BE2C (cell line): ENCODE results near the gene RHOC.

ENCODE experiments used
- DNase-seq: peaks from one replicate; pipeline ENCODE4 v3.0.0-alpha.2; 2020
- H3K27me3 ChIP-seq: fragments of 250-450 bp; sonication (Bioruptor Pico); 2 replicates; pipeline ENCODE4 v1.5.1; 2020; ENCODE audit warnings: mild to moderate bottlenecking
- H3K36me3 ChIP-seq: fragments of 250-450 bp; sonication (Bioruptor Pico); 2 replicates; pipeline ENCODE4 v1.5.1; 2020; ENCODE audit warnings: mild to moderate bottlenecking
- H3K4me1 ChIP-seq: fragments of 250-450 bp; sonication (Bioruptor Pico); 2 replicates; pipeline ENCODE4 v1.5.1; 2020
- H3K4me3 ChIP-seq: 2 replicates; pipeline ENCODE4 v1.5.1; 2011; ENCODE audit warnings: low read depth, low read length
- H3K9me3 ChIP-seq: fragments of 250-450 bp; sonication (Bioruptor Pico); 2 replicates; pipeline ENCODE4 v1.5.1; 2020
- TF ChIP-seq, protein P1 (sequence below): IDR thresholded peaks from 2 replicates; pipeline ENCODE4 v1.5.1; 2012; ENCODE audit warnings: mild to moderate bottlenecking, low read depth, low read length

RHOC gene

DNA sequence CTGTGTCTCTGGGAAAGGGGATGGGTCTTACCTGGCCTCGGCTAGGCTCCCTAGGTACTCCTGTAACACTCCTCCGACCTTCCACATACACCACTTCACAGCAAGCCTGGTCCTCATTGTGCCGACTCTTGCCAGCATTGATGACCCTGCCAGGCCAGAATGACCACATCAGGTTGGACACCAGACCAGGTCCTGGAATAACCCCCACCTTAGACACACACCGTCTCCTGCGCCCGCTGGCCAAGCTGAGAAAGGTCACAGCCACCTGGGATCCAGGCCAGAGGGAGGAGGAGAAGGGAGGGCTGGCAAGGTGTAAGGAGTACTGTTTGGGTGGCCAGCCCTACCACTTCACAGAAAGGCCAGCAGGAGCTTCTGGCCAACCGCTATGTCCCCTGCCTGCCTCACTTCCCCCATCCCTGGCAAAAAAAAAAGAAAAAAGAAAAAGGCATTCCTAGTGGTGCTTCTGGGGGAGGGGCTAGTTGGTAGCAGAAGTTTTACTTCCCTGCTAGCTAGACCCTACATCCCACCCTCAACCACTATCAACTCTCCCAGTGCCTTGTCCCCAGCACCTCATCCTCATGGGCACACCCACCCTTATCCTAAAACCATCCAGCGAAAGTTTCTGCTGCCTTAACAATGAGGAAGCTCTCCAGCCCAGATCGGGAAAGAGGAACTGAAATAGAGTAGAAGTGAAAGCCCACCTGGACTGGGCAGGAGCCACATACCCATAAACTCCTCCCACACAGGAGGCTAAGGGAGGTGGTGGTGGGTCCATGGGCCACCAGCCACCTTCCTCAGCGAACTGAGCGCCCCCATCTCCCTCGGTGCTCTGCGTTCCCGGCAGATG, 6.8 kb upstream of the RHOC start:
- no peaks in the 10 kb centered on the region for H3K36me3 ChIP-seq
- H3K27me3 ChIP-seq: peaks cover 12% of the 10 kb centered on the region
- H3K9me3 ChIP-seq: no peaks in the 10 kb centered on the region; the same call in 1 of the 2 replicates
- no peak for DNase-seq
- no peak overlapping the region for H3K4me3 ChIP-seq
- TF ChIP-seq, protein P1, sequence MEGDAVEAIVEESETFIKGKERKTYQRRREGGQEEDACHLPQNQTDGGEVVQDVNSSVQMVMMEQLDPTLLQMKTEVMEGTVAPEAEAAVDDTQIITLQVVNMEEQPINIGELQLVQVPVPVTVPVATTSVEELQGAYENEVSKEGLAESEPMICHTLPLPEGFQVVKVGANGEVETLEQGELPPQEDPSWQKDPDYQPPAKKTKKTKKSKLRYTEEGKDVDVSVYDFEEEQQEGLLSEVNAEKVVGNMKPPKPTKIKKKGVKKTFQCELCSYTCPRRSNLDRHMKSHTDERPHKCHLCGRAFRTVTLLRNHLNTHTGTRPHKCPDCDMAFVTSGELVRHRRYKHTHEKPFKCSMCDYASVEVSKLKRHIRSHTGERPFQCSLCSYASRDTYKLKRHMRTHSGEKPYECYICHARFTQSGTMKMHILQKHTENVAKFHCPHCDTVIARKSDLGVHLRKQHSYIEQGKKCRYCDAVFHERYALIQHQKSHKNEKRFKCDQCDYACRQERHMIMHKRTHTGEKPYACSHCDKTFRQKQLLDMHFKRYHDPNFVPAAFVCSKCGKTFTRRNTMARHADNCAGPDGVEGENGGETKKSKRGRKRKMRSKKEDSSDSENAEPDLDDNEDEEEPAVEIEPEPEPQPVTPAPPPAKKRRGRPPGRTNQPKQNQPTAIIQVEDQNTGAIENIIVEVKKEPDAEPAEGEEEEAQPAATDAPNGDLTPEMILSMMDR: no peak
- H3K4me1 ChIP-seq: peaks cover 9% of the 10 kb centered on the region

DNA sequence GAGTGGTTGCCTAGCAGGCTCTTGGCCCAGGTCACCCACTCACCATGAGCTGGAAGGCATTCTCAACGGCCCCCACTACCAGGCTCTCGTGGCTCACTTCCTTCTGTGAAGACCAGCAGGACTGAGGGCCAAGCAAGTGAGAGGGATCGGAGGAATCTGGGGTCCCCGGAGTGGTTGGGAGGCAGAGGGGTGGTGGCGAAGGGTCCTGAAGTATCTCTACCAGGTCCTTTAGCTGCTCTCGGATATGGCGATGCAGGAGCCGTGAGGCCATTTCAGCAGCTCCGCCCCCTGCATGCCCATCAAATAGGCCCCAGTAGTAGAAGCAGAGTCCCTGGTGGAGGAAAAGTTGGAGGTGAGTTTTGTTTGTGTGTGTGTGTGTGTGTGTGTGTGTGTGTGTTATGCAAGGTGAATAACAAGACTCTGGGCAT, 5.8 kb upstream of the RHOC start:
- Histone ChIP-seq H3K4me3 (no peak overlapping the region), H3K36me3 (no peaks in the 10 kb centered on the region), H3K9me3 (no peaks in the 10 kb centered on the region; the same call in 1 of the 2 replicates), H3K27me3 (peaks cover 12% of the 10 kb centered on the region), H3K4me1 (peaks cover 9% of the 10 kb centered on the region)
- TF ChIP-seq, protein P1: no peak
- no peak for DNase-seq

DNA sequence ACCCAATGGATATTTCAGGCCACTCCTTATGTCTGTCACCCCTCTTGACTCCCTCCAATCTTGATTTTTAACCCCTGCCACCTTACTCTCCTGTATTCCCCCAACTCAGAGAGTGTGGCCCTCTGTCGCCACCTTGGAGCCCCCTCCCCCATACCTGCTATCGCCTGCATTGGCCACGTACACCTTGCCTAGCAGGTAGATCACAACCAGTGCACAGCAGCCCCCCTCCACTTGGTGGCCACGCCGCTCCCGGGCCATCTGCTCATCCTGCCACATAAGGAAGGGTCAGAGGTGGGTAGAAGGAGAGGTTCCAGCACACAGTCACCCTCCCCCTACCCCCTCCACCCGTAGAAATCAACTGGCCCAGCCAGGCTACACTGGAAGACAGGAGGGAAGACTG, 5.3 kb upstream of the RHOC start:
- no peaks in the 10 kb centered on the region; the same call in 1 of the 2 replicates for H3K9me3 ChIP-seq

GRCh38 chr1:112711670-112712069, 4.7 kb upstream of the RHOC start:
- H3K36me3 ChIP-seq: no peaks in the 10 kb centered on the region
- no peak overlapping the region for H3K4me3 ChIP-seq
- H3K27me3 ChIP-seq: peaks cover 12% of the 10 kb centered on the region

More for the DNA sequence above, 5.3 kb upstream of the RHOC start:
- Histone ChIP-seq H3K4me1 (peaks cover 9% of the 10 kb centered on the region), H3K36me3 (no peaks in the 10 kb centered on the region), H3K4me3 (no peak overlapping the region), H3K27me3 (peaks cover 12% of the 10 kb centered on the region)
- DNase-seq: no peak
- TF ChIP-seq, protein P1: no peak

DNA sequence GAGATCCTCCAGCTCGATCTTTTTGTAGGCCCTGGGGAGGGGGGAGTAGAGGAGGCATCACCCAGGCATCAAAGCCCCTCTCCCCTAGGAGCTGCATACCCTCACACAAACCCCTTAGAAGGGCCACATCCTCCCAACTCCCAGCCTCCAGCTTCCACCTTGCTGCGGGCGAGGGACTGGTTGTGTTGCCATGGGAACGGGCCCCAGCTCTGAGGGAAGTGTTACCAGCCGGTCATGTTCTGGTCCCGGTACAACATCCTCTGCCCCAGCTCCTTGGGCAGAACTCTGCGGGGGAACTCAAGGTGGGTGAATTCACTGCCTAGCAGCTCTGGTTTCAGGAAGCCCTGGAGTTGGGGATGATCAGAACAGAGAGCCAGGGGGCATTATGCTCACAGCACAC, 4.1 kb upstream of the RHOC start:
- no peaks in the 10 kb centered on the region for H3K36me3 ChIP-seq
- no peak for DNase-seq
- no peaks in the 10 kb centered on the region; the same call in 1 of the 2 replicates for H3K9me3 ChIP-seq
- H3K4me3 ChIP-seq: no peak overlapping the region
- TF ChIP-seq, protein P1: no peak
- H3K27me3 ChIP-seq: peaks cover 12% of the 10 kb centered on the region
- peaks cover 4% of the 10 kb centered on the region for H3K4me1 ChIP-seq

More at GRCh38 chr1:112711670-112712069, 4.7 kb upstream of the RHOC start:
- TF ChIP-seq, protein P1: no peak
- H3K4me1 ChIP-seq: peaks cover 9% of the 10 kb centered on the region
- no peak for DNase-seq
- no peaks in the 10 kb centered on the region; the same call in 1 of the 2 replicates for H3K9me3 ChIP-seq

GRCh38 chr1:112710586-112710985, 3.7 kb upstream of the RHOC start:
- Histone ChIP-seq H3K9me3 (no peaks in the 10 kb centered on the region), H3K27me3 (peaks cover 12% of the 10 kb centered on the region), H3K4me1 (peaks cover 4% of the 10 kb centered on the region), H3K4me3 (no peak overlapping the region), H3K36me3 (no peaks in the 10 kb centered on the region)
- TF ChIP-seq, protein P1: no peak
- no peak for DNase-seq
